HuH-7.5 (cell line): ENCODE data around the gene P2RY6.
"Not testable (repeated sequence)": the region's sequence is repeated elsewhere in the genome, so short reads cannot be mapped to it uniquely, and the experiment has no call there.

Experiments
- DNase-seq: peaks from one replicate; pipeline ENCODE4 v3.0.0; 2011; ENCODE audit warnings: low spot score

The P2RY6 gene

GRCh38 chr11:73271936-73272679, at the start of gene P2RY6:
P2RY6 (plus strand) TSS chr11:73272338; CDS start chr11:73296519, 24,181 bp downstream.
- DNase-seq = peak; percentile 68

- no peak for DNase-seq
Measured at GRCh38 chr11:73223998-73224730, 48.0 kb upstream of the P2RY6 start.

GRCh38 chr11:73225001-73225686, 47.0 kb upstream of the P2RY6 start:
- no peak for DNase-seq

GRCh38 chr11:73225851-73226250, 46.3 kb upstream of the P2RY6 start:
- DNase-seq = no peak

GRCh38 chr11:73226297-73227006, 45.7 kb upstream of the P2RY6 start:
- DNase-seq = no peak

GRCh38 chr11:73227571-73228211, 44.4 kb upstream of the P2RY6 start:
- DNase-seq = peak; percentile 52

GRCh38 chr11:73228268-73229134, 43.6 kb upstream of the P2RY6 start:
- DNase-seq = no peak

- no peak for DNase-seq
Measured at GRCh38 chr11:73229321-73229895, 42.7 kb upstream of the P2RY6 start.

- no peak for DNase-seq
Measured at GRCh38 chr11:73229896-73230875, 42.0 kb upstream of the P2RY6 start.

- no peak for DNase-seq
Measured at GRCh38 chr11:73230931-73231330, 41.2 kb upstream of the P2RY6 start.

- not testable (repeated sequence) for DNase-seq
Measured at GRCh38 chr11:73232487-73232886, 39.7 kb upstream of the P2RY6 start.

GRCh38 chr11:73233211-73233610, 38.9 kb upstream of the P2RY6 start:
- no peak for DNase-seq

GRCh38 chr11:73233692-73234470, 38.3 kb upstream of the P2RY6 start:
- no peak for DNase-seq

GRCh38 chr11:73234471-73235181, 37.5 kb upstream of the P2RY6 start:
- DNase-seq = no peak

GRCh38 chr11:73235236-73235786, 36.8 kb upstream of the P2RY6 start:
- DNase-seq = no peak

GRCh38 chr11:73236205-73236765, 35.9 kb upstream of the P2RY6 start:
- no peak for DNase-seq

GRCh38 chr11:73236854-73237253, 35.3 kb upstream of the P2RY6 start:
- DNase-seq = peak; percentile 71
